Endodermal cell (in vitro differentiated cells): ENCODE measurements around the gene CRYBA4. TPM values are rescaled to one million over a fixed set of nuclear protein-coding genes. Genes with fewer than 3 reads are reported as not detected.
A peak's percentile ranks its signal among the peaks of the same experiment; 100 is the strongest.

Experiments
- DNase-seq: peaks from one replicate; pipeline ENCODE4 v3.0.0-alpha.2; 2017
- H3K27ac ChIP-seq: 2 replicates; pipeline ENCODE4 v1.5.1; 2013; ENCODE audit warnings: mild to moderate bottlenecking, low read depth, low read length, moderate library complexity
- H3K27me3 ChIP-seq: 2 replicates; pipeline ENCODE4 v1.6.1; 2013; ENCODE audit warnings: mild to moderate bottlenecking, low read length, moderate library complexity; ENCODE audit not compliant: insufficient read depth, control insufficient read depth, poor library complexity, severe bottlenecking
- H3K36me3 ChIP-seq: 2 replicates; pipeline ENCODE4 v1.7.0; 2013; ENCODE audit warnings: mild to moderate bottlenecking, low read length, moderate library complexity; ENCODE audit not compliant: control insufficient read depth, insufficient read depth
- H3K4me1 ChIP-seq: one replicate; pipeline ENCODE4 v1.7.0; 2013; ENCODE audit warnings: low read length; ENCODE audit not compliant: control insufficient read depth, insufficient read depth
- H3K4me3 ChIP-seq: 2 replicates; pipeline ENCODE4 v1.5.1; 2013; ENCODE audit warnings: mild to moderate bottlenecking, low read length, moderate library complexity
- H3K9ac ChIP-seq: 2 replicates; pipeline ENCODE4 v1.6.1; 2013; ENCODE audit warnings: mild to moderate bottlenecking, low read length, moderate library complexity; ENCODE audit not compliant: poor library complexity, severe bottlenecking; ENCODE audit errors: extremely low read depth
- H3K9me3 ChIP-seq: 2 replicates; pipeline ENCODE4 v1.6.1; 2013; ENCODE audit warnings: mild to moderate bottlenecking, low read length, moderate library complexity; ENCODE audit not compliant: control insufficient read depth
- H3K27ac Mint-ChIP-seq: 2 replicates; pipeline ENCODE4 v1.8.0; 2020; ENCODE audit warnings: mixed read lengths
- H3K27me3 Mint-ChIP-seq: 2 replicates; pipeline ENCODE4 v1.8.0; 2021; ENCODE audit warnings: mild to moderate bottlenecking, mixed read lengths; ENCODE audit not compliant: insufficient read depth
- H3K36me3 Mint-ChIP-seq: 2 replicates; pipeline ENCODE4 v1.8.0; 2020; ENCODE audit warnings: low read depth, mixed read lengths
- H3K4me1 Mint-ChIP-seq: 2 replicates; pipeline ENCODE4 v1.8.0; 2020; ENCODE audit warnings: mixed read lengths
- H3K4me3 Mint-ChIP-seq: 2 replicates; pipeline ENCODE4 v1.8.0; 2020; ENCODE audit warnings: mild to moderate bottlenecking, moderate library complexity, mixed read lengths
- H3K9me3 Mint-ChIP-seq: 2 replicates; pipeline ENCODE4 v1.8.0; 2020; ENCODE audit warnings: mild to moderate bottlenecking, mixed read lengths
- WGBS, 2 experiments: methylation state at CpG; one replicate each; pipeline versions ENCODE4 v1.1.5 to v1.1.7; 2013; ENCODE audit warnings: missing lambda C conversion rate in 2 of 2, mixed read lengths in 1 of 2; ENCODE audit not compliant: insufficient coverage in 1 of 2, insufficient read length in 1 of 2; 5-methylcytosine and 5-hydroxymethylcytosine counted together
- total RNA-seq, 2 donors: library from RNA; stranded (reverse); fragmentation: NEBNext Ultra II Directional in 1 of 2; extraction: Animal tissue kit (Norgen Biotek cat#: 25700) in 1 of 2; gene quantifications; 2 replicates in 1 of 2; 3 replicates in 1 of 2; pipeline ENCODE4 v1.2.1, GENCODE V29; 2021
- TF ChIP-seq, protein P1 (sequence below): fragments of 200-600 bp; sonication (generic); conservative IDR thresholded peaks from 2 replicates; pipeline ENCODE4 v1.5.0; 2021; ENCODE audit warnings: antibody characterized with exemption, mild to moderate bottlenecking

CRYBA4 gene
- total RNA-seq, 2 donors from 2014 or later, result not detected

GRCh38 chr22:26672590-26673468, 51.1 kb downstream of the CRYBA4 start:
- no peaks in the 10 kb centered on the region for H3K9me3 ChIP-seq
- H3K27ac Mint-ChIP-seq, result peak overlapping the region; percentile 98
- H3K36me3 ChIP-seq, result no peaks in the 10 kb centered on the region
- no peaks in the 10 kb centered on the region for H3K9me3 Mint-ChIP-seq
- DNase-seq, result peak; percentile 96
- no peaks in the 10 kb centered on the region for H3K4me1 ChIP-seq
- TF ChIP-seq, protein P1, sequence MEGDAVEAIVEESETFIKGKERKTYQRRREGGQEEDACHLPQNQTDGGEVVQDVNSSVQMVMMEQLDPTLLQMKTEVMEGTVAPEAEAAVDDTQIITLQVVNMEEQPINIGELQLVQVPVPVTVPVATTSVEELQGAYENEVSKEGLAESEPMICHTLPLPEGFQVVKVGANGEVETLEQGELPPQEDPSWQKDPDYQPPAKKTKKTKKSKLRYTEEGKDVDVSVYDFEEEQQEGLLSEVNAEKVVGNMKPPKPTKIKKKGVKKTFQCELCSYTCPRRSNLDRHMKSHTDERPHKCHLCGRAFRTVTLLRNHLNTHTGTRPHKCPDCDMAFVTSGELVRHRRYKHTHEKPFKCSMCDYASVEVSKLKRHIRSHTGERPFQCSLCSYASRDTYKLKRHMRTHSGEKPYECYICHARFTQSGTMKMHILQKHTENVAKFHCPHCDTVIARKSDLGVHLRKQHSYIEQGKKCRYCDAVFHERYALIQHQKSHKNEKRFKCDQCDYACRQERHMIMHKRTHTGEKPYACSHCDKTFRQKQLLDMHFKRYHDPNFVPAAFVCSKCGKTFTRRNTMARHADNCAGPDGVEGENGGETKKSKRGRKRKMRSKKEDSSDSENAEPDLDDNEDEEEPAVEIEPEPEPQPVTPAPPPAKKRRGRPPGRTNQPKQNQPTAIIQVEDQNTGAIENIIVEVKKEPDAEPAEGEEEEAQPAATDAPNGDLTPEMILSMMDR, result peak; percentile 75
- no peaks in the 10 kb centered on the region for H3K36me3 Mint-ChIP-seq
- WGBS, 2 experiments, result 14 to 27% methylated on average over 27 to 36 of the region's 36 CpGs
- peaks cover 19% of the 10 kb centered on the region for H3K4me1 Mint-ChIP-seq
- H3K4me3 Mint-ChIP-seq, result peak overlapping the region; percentile 82
- no peaks in the 10 kb centered on the region for H3K27me3 ChIP-seq
- H3K4me3 ChIP-seq, result peak overlapping the region; percentile 83
- no peaks in the 10 kb centered on the region for H3K27me3 Mint-ChIP-seq
- H3K27ac ChIP-seq, result peak overlapping the region; percentile 90
- peak overlapping the region; percentile 64 for H3K9ac ChIP-seq

GRCh38 chr22:26673486-26673885, 51.7 kb downstream of the CRYBA4 start:
- no peaks in the 10 kb centered on the region for H3K36me3 Mint-ChIP-seq
- Histone ChIP-seq H3K27me3 (no peaks in the 10 kb centered on the region), H3K9me3 (no peaks in the 10 kb centered on the region), H3K4me1 (no peaks in the 10 kb centered on the region), H3K4me3 (peak overlapping the region; percentile 83), H3K9ac (peak overlapping the region; percentile 64), H3K36me3 (no peaks in the 10 kb centered on the region), H3K27ac (peak overlapping the region; percentile 90)
- TF ChIP-seq, protein P1, result no peak
- no peaks in the 10 kb centered on the region for H3K9me3 Mint-ChIP-seq
- 85 to 97% methylated on average over 2 to 4 of the region's 4 CpGs for WGBS, 2 experiments
- no peak for DNase-seq
- H3K4me3 Mint-ChIP-seq, result peak overlapping the region; percentile 82
- H3K27me3 Mint-ChIP-seq, result no peaks in the 10 kb centered on the region
- peak overlapping the region; percentile 98 for H3K27ac Mint-ChIP-seq
- peaks cover 19% of the 10 kb centered on the region for H3K4me1 Mint-ChIP-seq

- Mint-ChIP-seq H3K4me3 (peak overlapping the region; percentile 82), H3K27me3 (no peaks in the 10 kb centered on the region), H3K9me3 (no peaks in the 10 kb centered on the region), H3K27ac (peak overlapping the region; percentile 19), H3K36me3 (no peaks in the 10 kb centered on the region), H3K4me1 (peaks cover 22% of the 10 kb centered on the region)
- Histone ChIP-seq H3K27me3 (no peaks in the 10 kb centered on the region), H3K27ac (no peak overlapping the region), H3K4me1 (no peaks in the 10 kb centered on the region), H3K36me3 (no peaks in the 10 kb centered on the region), H3K9me3 (no peaks in the 10 kb centered on the region), H3K4me3 (peak overlapping the region; percentile 83), H3K9ac (no peak overlapping the region)
- TF ChIP-seq, protein P1, result peak; percentile 11
- DNase-seq, result no peak
- 92 to 94% methylated on average over 6 to 9 of the region's 9 CpGs for WGBS, 2 experiments
These were observed 52.7 kb downstream of the CRYBA4 start for GRCh38 chr22:26674211-26675190.
